ENCODE results near the gene DPP4.
A peak's percentile ranks its signal among the peaks of the same experiment; 100 is the strongest.

Gene DPP4

DNA sequence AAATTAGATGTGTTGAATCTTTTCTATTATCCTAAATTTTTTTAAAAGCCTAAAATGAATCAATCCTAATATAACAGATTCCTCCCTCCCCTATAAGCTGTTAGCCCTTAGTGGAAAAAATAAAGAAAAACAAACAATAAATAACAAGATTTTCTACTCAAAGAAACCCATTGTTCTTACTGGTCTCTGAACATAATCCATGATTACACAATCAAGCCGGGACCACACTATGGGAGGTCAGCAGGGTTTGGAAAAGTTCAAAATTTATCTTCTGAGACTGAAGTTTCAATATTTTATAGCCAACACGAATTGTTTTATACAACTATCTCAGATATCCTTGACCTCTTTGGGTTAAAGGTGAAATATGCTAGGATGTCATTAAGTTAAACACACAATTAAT lies 57.9 kb downstream of the DPP4 start:
- no peak for DNase-seq

DNA sequence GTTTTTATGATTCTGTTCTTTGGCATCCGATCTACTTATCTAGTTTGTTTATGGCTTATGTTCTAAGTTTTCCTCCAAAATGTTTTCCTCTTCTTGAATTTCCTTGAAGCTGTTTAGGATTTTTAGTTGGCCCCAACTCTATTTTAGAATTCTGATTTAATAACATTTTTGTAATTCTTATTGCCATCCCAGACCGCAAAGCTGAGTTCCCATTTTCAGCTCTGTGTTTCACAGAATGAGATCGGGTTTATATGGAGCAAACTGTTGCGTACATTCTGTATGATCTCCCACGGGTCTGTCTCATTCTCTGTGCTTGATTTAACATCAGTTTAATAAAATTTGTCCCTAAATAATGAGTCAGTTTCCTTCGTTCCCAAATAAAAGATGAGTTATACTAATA lies 59.3 kb downstream of the DPP4 start:
- no peak for DNase-seq

DNA sequence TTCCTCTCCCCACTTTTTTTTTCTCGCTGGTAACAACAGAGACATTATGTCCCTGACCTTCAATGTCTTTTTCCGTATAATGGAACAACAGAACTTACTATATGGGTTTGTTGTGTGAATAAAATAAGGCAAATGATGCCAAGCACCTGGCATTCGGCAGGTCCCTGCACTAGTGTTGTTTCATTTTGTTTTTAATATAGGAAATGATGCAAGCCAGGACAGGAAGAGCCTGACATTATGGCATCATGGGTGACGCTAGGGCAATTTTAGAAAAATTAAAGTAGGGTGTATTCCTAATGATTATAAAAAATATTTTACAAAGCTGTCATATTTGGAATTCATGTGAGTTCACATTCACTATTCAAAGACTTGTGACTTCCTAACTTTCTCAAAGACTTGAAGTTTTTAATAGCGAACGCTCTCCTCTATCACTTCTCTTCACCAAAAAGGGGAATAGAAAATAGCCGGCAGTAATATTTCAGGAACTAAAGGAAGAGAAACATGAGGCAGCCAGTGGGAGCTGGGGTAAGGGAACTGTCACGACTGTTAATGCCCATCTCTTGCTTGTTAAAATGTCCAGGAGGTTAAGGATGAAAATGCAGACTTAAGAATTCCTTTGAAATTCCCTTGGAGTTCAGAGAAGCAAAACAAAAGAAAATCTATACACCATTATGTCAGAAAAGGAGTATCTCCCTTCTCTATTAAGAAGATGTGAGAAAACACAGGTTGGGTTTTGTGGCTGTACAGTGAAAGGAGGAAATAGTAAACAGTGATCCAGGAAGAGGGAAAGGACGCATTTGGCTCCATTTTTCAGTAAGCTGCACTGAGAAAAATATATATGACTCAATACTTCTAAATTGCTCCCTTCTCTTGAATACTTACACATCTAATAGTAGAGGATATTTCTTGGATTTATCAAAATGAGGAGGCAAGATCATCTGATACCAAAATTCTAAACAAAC lies 60.2 kb downstream of the DPP4 start:
- DNase-seq, result no peak

DNA sequence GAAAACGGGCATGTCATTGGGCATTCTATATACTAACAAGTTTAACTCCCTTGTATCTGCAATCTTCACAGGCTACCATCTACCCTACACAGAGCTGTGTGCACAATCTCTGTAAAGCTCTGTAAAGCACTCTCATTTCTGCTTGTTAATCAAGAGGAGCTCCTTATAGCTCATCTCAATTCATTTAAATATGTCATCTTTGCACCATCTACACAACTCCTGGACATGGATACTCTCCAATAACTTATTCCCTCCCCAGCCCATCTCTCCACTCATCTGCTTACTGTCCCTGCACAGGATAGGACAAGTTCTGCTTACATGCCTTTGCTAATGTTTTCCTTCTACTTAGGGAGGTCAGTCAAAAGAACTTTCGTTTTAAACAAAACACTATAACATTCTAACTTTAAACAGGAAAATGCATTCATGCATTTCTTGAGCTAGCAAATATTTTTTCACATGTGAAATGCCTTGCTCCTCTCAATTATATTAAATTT lies 61.4 kb downstream of the DPP4 start:
- no peak for DNase-seq

DNA sequence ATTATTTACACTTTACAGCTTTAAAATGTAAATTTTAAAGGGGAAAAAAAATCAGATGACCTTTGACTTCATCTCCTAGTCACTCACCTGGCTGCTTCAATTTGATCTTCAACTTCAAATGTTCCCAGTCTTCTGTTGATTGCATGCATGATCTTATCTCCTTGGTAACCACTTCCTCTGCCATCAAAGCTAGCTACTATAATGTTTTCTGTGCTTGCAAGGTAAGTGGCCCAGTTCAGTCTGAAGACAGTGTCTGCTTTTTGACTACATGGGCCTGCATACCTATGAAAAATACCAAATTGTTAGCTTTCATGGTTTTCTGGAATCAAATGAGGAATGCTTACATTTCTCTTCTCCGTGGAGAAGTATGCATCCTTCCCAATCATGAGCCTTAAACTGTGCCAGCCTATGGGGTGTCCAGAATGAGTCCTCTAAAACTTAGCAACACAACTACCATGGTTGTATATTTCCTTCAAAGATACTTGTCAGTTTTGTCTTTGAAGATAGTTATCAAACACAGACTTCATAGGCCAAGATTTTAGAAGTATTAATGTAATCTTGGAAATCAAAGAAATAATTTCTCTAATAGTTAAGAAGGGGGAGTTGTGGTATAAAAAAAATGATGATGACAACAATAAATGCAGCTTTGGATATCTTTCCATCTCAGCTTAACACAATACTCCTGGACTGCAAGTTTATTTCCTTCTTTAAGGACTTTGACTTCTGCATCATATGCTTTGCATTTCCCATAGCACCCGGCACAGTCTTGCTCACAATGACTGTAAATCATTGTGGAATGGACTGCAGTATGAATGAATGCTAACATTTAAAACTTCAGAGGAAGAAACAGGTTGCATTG lies 62.1 kb downstream of the DPP4 start:
- peak; percentile 49 for DNase-seq

DNA sequence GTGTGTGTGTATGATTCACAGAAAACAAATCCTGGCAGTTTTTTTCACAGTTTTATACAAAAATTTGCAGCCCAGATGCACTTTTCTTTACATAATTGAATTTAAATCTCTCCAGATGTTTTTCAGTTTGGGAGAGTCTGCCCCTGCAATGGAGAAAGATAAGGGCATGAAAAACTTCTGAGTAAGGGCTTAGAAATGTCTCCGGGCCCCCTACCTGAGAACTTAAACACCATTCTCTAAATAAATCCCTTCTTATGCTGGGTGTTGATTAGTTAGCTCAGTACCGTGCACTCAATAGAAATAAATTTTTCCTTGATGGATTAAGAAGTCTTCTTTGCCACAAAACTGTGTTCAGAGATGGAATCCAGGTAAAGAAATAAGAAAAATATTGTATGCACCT lies 64.5 kb downstream of the DPP4 start:
- no peak for DNase-seq

DNA sequence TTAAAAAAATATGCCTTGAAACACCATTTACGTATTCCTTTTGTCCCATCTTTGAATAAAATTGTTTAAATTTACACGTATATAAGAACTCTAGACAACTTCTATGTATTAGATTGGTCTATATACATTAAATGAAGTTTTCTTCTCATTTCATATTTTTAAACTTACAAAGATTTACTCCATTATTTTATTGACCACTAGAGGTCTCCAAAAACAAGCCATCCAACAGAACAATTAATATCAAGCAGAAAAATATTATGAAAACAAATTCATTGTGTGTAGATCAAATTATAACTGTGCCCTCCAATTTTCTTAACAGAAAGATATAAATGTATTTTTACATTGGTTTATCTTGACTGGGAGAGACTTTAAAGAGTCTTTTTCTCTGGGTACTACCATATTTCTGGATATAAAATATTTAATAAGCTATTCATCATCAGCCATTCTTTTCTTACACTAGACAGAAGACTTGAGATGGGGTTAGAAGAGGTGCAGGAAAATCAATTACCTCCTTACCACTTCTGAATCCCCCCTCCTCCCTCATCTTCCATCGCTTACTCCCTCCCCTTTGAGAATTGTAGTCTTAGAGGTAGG lies 66.5 kb downstream of the DPP4 start:
- peak; percentile 55 for DNase-seq

DNA sequence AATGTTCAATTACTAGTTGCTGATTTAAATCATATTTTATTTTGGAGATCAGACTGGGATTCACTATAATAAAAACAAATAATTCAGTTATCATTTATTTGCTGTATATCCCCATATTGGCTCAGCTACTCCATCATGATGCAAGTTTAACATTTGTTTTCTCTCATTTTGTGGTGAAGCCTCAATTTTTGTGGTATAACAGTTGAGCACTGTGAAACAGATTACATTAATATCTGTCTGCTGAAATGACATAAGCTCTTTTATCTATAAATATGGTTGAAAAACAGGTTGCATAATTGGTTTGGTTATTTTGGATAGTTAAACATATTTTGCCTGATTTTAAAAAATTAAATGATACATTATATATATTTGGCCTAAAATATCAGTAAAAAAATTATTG lies 67.7 kb downstream of the DPP4 start:
- peak; percentile 77 for DNase-seq

DNA sequence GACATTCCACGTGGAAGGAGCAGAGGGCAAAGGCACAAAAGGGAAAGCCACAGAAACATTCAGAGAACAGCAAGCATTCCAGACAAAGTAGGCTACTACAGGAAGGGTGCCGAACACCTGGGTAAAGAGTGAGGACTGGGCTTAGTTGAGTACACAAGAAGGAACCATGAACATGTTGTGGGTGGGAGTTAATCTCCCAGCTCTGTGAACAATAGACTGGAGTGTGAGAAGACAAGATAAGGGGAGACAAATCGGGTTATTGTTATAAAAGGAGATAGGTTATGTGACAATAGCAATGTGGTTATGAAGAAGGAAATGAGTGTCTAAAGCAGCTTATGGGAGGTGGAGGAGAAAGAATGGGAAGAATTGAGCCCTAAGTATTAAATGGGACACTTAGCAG lies 70.0 kb downstream of the DPP4 start:
- peak; percentile 75 for DNase-seq

DNA sequence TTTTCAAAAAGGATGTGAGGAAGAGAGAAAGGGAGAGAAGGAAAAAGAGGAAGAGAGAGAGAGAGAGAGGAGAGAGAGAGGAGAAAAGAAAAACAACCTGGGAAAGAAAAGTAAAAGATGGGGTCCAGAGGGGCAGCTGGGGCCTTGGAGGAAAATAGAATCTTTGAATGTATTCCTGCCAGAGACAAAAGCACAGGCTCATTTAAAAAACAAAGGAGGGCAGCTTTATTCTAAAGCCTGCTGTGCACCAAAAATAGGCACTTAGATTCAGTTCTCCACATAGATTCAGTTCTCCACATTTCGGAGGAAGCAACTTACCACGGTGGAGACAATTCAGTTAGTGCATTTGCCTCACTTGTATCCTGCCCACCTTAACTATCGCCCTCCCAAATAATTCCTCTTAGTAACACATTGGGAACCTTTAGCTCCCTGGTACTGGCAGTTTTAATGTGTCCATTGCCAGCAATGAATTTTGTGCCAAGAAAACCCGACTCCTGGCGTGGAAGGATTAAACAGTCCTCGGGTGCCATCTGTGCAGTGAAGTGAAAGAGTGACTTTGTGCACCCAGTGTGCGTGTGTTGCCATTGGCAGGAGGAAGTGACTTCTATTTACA lies 71.3 kb downstream of the DPP4 start:
- DNase-seq, result no peak

DNA sequence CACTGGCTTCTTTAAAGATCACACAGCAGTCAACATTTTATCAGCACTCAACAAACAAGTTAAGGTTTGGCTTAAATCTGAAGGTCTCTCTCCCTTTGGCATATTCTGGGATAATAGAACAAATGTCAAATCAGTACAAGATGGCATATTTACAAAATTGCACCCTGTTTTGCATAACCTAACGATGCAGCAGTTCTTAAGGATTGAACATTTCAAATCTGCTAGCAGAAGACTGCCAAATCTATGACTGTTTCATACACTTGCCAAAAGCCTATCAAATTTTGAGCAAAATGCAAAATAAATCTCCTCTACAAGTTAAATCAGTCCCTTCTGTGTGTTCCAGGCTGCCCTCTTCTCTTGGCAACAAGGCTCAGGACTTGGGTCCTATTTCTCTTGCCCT lies 73.6 kb downstream of the DPP4 start:
- no peak for DNase-seq

DNA sequence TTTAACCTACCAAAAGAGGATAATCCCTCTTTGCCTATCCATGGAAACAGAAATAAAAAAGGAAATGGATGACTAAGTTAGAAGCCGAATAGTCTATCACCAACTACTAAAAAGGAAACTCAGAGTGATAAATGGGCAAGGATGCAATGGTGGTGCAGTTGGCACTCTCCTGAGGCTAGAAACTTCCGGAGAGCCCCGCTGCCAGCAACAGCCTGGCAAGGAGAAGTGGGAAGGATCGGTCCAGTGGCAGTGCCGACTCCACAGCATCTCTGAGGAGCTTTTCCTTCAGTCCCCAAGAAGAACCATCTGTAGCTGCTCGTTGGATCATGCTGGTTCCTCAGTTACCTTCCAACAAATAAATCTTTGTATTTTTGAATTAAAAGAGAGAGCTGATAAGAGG lies 74.7 kb downstream of the DPP4 start:
- no peak for DNase-seq

DNA sequence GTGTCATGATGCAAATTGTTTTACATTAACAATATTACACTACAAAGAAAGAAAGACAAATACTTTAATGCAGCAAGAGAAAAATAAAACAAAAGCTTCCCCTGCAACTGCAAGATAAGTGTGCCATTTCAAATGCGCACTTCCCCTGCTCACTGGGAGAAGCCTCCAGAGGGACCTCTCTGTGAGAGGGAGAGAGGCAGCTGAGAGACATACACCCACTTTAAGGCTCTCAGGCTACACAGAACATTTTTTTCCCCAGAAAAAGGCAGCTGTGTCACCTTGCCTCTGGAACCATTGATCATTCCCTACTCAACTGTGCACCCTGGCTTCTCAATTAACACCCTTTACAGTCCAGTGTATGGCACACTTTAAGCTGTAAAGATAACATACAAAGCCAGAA lies 75.2 kb downstream of the DPP4 start:
- DNase-seq, result peak; percentile 49

DNA sequence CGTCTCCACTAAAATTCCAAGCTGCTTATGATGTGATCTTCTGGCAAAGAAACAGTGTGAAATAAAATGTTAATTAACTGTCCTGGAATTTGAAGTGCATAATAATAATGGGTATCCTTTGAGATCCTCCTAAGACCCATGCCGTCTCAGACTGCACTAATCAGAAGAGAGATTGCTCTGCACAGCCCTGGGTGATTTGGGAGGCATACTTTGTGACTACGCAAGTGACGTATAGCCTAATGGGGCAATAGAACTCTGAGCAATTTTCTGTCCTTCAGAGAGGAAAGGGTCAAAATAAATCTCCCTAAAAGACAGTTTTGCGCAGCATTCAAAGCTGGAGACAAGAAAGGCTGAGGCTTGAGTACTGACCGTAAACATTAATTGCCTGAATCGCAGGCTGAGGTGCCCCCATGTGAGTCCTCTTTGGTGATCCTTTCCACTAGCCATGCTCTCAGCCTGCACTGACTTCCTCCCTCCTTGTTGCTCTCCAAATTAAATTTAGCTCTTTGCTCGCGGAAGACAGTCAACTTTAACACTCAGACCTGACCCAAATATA lies 76.0 kb downstream of the DPP4 start:
- DNase-seq, result no peak

DNA sequence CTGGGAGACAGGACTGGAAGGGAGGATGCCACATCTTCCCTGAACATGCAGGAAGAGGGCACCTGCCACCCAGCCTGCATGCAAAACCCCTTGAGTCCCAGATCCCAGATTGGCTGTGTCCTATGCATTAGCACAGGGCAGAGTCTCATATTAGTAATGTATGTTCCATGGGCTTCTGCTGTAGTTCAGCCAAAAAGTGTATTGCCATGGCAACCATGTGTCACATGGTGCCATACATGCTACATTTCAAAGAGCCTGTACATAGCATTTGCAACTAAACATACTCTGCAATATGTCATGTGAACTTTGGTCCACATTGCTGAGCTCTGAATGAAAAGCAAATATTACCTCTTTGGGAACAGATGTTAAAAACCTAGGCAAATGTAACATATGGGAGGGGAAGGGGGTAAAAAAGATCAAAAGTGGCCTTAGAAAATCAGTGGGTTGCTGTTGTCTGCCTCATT lies 78.4 kb downstream of the DPP4 start:
- no peak for DNase-seq

DNA sequence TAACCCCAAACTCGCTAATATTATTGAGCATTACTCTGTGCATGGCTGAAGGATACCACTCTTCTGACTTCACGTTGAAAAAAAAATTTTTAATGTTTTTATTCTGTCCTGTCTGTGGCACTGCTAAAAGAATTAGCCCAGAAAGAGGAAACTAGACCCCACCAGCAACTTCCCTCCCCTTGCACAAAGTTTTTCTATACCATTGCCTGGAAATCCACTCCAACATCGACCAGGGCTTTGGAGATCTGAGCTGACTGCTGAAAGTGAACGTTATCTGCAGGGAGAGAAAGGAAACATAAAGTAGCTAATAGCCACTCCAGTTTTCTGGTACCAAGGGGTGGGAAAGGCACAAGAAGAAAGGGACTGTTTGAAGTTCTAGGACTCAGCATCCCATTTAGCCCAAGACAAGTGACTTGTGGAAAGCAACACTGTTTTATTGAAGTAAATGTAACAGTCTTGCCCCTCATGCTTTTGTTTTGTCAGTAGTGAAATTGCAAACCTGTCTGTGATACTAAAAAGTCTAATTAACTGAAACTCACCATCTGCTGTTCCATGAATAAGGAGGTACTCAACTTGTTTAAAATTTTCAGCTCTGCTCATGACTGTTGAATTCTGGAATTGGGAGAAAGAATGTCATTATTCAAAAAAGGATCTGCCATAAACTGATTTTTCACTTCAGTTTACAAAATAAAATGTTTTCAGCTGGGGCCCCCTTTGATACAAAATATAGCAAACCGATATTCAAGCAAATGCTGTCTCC lies 79.1 kb downstream of the DPP4 start:
- peak; percentile 47 for DNase-seq

DNA sequence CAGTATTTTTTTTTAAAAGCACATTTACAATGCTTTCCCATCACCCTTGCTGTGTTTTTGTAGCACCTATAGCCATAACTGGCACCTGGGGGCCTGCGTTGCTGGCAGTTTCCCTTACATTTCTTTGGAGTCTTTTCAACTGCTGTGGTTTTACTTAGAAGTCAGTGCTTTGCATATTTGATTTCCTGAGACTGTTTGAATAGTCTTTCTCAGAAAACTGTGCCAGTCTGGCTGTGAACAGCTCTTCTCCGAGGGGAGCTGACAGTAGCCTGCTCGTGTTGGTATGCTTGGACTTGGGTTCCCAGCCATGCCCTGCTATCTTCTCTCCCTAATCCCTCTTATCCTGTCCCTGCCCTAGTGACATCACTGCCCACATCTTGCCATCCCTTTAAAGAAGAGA lies 81.5 kb downstream of the DPP4 start:
- peak; percentile 80 for DNase-seq

DNA sequence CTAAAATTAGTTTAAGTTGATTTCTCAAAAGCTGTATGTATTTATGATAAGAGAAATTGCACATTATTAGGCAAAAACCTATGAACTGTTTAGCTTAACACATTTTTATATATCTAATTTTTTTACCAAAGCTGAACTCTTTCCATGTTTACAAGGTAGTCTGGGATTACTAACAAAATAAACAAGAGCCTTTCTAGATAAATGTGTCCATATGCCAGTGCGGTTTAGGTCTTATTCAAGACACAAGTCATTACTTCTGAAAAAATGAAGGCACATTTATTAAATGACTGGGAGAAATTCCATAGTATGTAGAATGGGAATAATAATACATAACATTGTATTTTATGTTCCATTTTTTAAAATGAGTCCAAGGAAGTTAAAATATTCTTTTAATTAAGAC lies 82.0 kb downstream of the DPP4 start:
- no peak for DNase-seq

DNA sequence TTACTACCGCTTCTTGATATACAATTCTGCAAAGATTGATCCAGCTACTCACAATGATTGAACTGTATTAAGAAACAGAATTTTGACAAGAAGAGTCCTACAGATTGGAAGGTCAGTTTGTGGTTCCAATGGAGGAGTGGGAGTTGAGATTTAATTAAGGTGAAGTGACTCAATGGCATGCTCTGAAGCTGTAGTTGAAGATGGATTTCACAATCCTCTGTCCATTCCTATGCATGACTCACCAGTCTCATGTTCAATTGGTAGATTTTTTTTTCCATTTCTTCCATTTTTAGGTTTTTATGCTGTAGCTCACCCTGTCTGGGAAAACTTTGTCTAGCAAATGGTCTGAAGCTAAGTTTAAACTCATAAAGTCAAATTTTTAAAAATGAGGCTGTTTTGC lies 83.3 kb downstream of the DPP4 start:
- DNase-seq, result no peak

DNA sequence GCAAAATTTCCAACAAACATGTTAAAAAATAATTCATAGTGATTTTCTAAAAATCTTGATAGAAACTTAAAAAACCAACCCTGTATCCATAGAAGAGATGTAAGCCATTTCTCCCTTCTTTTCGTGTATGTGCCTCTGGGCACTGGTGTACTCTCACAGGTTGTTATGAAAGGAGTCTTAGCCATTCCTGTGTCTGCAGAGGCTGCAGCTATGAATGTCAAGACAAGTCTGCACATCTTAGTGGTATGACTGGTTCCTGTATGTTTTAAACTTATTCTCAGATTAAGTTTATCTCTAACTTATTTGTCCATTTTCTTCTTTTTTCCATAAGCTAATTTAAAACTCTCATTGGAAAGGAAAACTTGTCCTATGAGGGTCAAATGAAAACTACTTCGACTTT lies 84.0 kb downstream of the DPP4 start:
- no peak for DNase-seq

DNA sequence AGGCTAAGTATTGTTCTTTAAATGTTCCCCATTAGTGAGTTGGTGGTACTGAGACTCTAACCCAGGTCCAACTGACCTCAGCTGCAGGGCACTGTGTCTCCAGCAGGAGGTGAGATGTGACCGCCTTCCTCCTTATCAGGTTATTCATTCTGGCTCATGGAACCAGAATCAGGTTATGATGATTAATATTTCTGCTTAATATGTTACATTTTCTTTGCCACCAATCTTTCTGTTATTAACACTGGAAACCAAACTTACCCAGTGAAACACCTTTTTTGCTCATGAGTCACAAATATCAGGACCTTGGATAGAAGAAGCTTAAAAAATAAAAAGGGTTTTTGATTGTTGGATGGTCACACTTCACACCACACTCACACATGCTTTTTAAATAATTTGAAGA lies 85.4 kb downstream of the DPP4 start:
- no peak for DNase-seq

DNA sequence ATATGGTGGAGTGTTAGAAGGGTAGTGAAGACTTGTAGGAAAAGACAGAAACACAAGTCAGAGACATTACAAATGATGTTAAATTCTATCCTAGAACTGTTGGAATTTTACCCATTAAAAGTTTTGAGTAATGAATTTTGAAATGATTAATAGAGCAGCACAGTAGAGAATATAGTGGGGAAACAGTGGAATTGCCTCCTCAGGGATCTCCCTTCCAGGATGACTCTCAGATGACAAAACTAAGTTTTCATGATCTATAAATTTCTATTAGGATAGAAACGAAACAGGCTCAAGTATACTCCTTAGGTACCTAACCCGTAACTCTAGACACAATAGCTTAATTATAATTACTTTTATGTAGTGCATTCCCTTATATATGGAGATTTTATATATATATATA lies 86.7 kb downstream of the DPP4 start:
- DNase-seq, result no peak

All from hematopoietic multipotent progenitor cell treated with erythropoietin and hydrocortisone succinate and interleukin-3 and kit ligand, for 4 days (in vitro differentiated cells).